T47D (cell line): ENCODE results near the gene ZNF548.

Experiments
- DNase-seq, 2 experiments: peaks; one replicate each; pipeline versions ENCODE4 v3.0.0 to v3.0.0-alpha.2; 2011 to 2012; ENCODE audit warnings: low read depth in 1 of 2, low spot score in 1 of 2
- JUND ChIP-seq: IDR thresholded peaks from 2 replicates; pipeline ENCODE4 v1.6.1; 2012; ENCODE audit warnings: low read depth
- in situ Hi-C: cut with HindIII; loops from 2 replicates; pipeline ENCODE4 v1.10.0; 2016; ENCODE audit warnings: low sequenced_read_pairs, low pct_unique_long_range_greater_than_20kb

Gene ZNF548

GRCh38 chr19:57389730-57390598 lies at the start of gene ZNF548:
Gene ZNF548 (plus strand): TSS chr19:57389854. CDS start chr19:57390100, 246 bp downstream.
- no peak for TF ChIP-seq JUND
- peak; percentile 55 to 95 for DNase-seq
- in situ Hi-C loops, result no loop called here

GRCh38 chr19:57342582-57342981 lies 47.1 kb upstream of the ZNF548 start:
- TF ChIP-seq JUND, result no peak
- DNase-seq, result no peak
- in situ Hi-C loops, result no loop called here

- no peak for DNase-seq
- in situ Hi-C loops, result no loop called here
- TF ChIP-seq JUND, result no peak
Measured at GRCh38 chr19:57348136-57348535, 41.5 kb upstream of the ZNF548 start.

- in situ Hi-C loops, result no loop called here
- peak; percentile 77 to 96 for DNase-seq
- TF ChIP-seq JUND, result no peak
Measured at GRCh38 chr19:57350877-57351805, 38.5 kb upstream of the ZNF548 start, which contains the start of gene ZNF304. Gene ZNF304 (plus strand): TSS chr19:57351271. CDS start chr19:57351665, 394 bp downstream.

GRCh38 chr19:57351867-57352266 lies 37.8 kb upstream of the ZNF548 start:
- in situ Hi-C loops, result no loop called here
- DNase-seq, result no peak
- TF ChIP-seq JUND, result no peak

- in situ Hi-C loops, result no loop called here
- DNase-seq, result no peak
- TF ChIP-seq JUND, result no peak
Measured at GRCh38 chr19:57355916-57356315, 33.7 kb upstream of the ZNF548 start.

GRCh38 chr19:57357406-57357805 lies 32.2 kb upstream of the ZNF548 start:
- no peak for TF ChIP-seq JUND
- DNase-seq, result no peak
- in situ Hi-C loops, result no loop called here

GRCh38 chr19:57359300-57359699 lies 30.4 kb upstream of the ZNF548 start:
- no peak for TF ChIP-seq JUND
- DNase-seq, result no peak
- in situ Hi-C loops, result no loop called here

GRCh38 chr19:57362419-57362818 lies 27.2 kb upstream of the ZNF548 start:
- no peak for DNase-seq
- in situ Hi-C loops, result no loop called here
- TF ChIP-seq JUND, result no peak

GRCh38 chr19:57362997-57363687 lies 26.5 kb upstream of the ZNF548 start, which contains the start of the genes TRAPPC2B and ZNF547:
Gene TRAPPC2B (plus strand): TSS chr19:57363551. CDS start chr19:57364834, 1,283 bp downstream.
Gene ZNF547 (plus strand): TSS chr19:57363551. CDS start chr19:57368556, 5,005 bp downstream.
- in situ Hi-C loops, result no loop called here
- TF ChIP-seq JUND, result no peak
- peak; percentile 76 to 99 for DNase-seq

- TF ChIP-seq JUND, result no peak
- DNase-seq, result no peak
- in situ Hi-C loops, result no loop called here
Measured at GRCh38 chr19:57363688-57364181, 25.9 kb upstream of the ZNF548 start.

GRCh38 chr19:57366776-57367175 lies 22.9 kb upstream of the ZNF548 start:
- no peak for TF ChIP-seq JUND
- in situ Hi-C loops, result no loop called here
- no peak for DNase-seq
